IMR-90 (cell line): ENCODE results near the gene PGC. TPM values are rescaled to one million over a fixed set of nuclear protein-coding genes. Genes with fewer than 3 reads are reported as not detected.

Experiments used
- ATAC-seq: fragments of 200-7000 bp; cut with Tn5 transposase; 2 replicates; pipeline ENCODE4 v1.9.1; 2020; ENCODE audit warnings: low read depth, mild to moderate bottlenecking, moderate library complexity
- BruUV-seq: library from RNA; stranded (reverse); fragments of 400-500 nt; replicated peaks from 2 replicates; lab custom pipeline; 2021; lab: Mats Ljungman, UMichigan
- CTCF ChIA-PET: fragments of 300-600 bp; formaldehyde crosslinking; extraction: SDS; loops from one replicate; lab custom pipeline; 2021; ENCODE audit warnings: antibody characterized with exemption; lab: Yijun Ruan, JAX
- POLR2A ChIA-PET: fragments of 300-600 bp; sonication (Branson Sonifier 250); formaldehyde crosslinking; loops from one replicate; lab custom pipeline; 2022; ENCODE audit warnings: antibody characterized with exemption; ENCODE audit not compliant: unreplicated experiment; lab: Charles Lee
- DNase-seq: peaks from one replicate; pipeline ENCODE4 v3.0.0; 2013
- H2AFZ ChIP-seq: replicated peaks from 2 replicates; pipeline ENCODE3; 2013; ENCODE audit warnings: low read length, mild to moderate bottlenecking; ENCODE audit not compliant: poor library complexity
- H2AK5ac ChIP-seq: 2 replicates; pipeline ENCODE4 v1.6.1; 2013; ENCODE audit warnings: low read depth, low read length, inconsistent platforms
- H2AK9ac ChIP-seq: replicated peaks from 2 replicates; pipeline ENCODE3; 2013; ENCODE audit warnings: mild to moderate bottlenecking, low read depth, low read length, moderate library complexity; ENCODE audit not compliant: poor library complexity
- H2BK120ac ChIP-seq: 2 replicates; pipeline ENCODE4 v1.6.1; 2013; ENCODE audit warnings: low read depth, low read length, inconsistent platforms
- H2BK15ac ChIP-seq: 3 replicates; pipeline ENCODE4 v1.6.1; 2013; ENCODE audit warnings: low read depth, low read length, inconsistent platforms
- H2BK20ac ChIP-seq: 2 replicates; pipeline ENCODE4 v1.6.1; 2013; ENCODE audit warnings: low read depth, mild to moderate bottlenecking, inconsistent platforms, low read length, moderate library complexity
- H2BK5ac ChIP-seq: 2 replicates; pipeline ENCODE4 v1.6.1; 2013; ENCODE audit warnings: mild to moderate bottlenecking, low read depth, low read length, inconsistent platforms; ENCODE audit not compliant: poor library complexity, severe bottlenecking
- H3K14ac ChIP-seq: replicated peaks from 2 replicates; pipeline ENCODE4 v1.6.1; 2013; ENCODE audit warnings: low read depth, low read length, inconsistent platforms
- H3K18ac ChIP-seq: 2 replicates; pipeline ENCODE4 v1.6.1; 2013; ENCODE audit warnings: low read depth, low read length, control low read depth
- H3K23ac ChIP-seq: 2 replicates; pipeline ENCODE4 v1.6.1; 2013; ENCODE audit warnings: low read depth, low read length, inconsistent platforms
- H3K27ac ChIP-seq: 2 replicates; pipeline ENCODE4 v1.5.1; 2013; ENCODE audit warnings: mild to moderate bottlenecking, control low read depth, low read length; ENCODE audit not compliant: insufficient read depth
- H3K27me3 ChIP-seq: 2 replicates; pipeline ENCODE4 v1.6.1; 2013; ENCODE audit warnings: low read length; ENCODE audit not compliant: control insufficient read depth, insufficient read depth
- H3K36me3 ChIP-seq: 2 replicates; pipeline ENCODE4 v1.6.1; 2013; ENCODE audit warnings: low read length, mixed read lengths; ENCODE audit not compliant: control insufficient read depth, insufficient read depth
- H3K4ac ChIP-seq: 2 replicates; pipeline ENCODE4 v1.6.1; 2013; ENCODE audit warnings: low read depth, low read length, inconsistent platforms
- H3K4me1 ChIP-seq: 2 replicates; pipeline ENCODE4 v1.6.1; 2013; ENCODE audit warnings: low read length, mixed read lengths; ENCODE audit not compliant: control insufficient read depth, insufficient read depth
- H3K4me2 ChIP-seq: 2 replicates; pipeline ENCODE4 v1.6.1; 2013; ENCODE audit warnings: low read depth, mild to moderate bottlenecking, control low read depth, low read length, moderate library complexity
- H3K4me3 ChIP-seq: 2 replicates; pipeline ENCODE4 v1.5.1; 2013; ENCODE audit warnings: low read depth, mild to moderate bottlenecking, control low read depth, low read length, moderate library complexity; ENCODE audit not compliant: insufficient read depth
- H3K56ac ChIP-seq: 2 replicates; pipeline ENCODE4 v1.6.1; 2013; ENCODE audit warnings: low read length, inconsistent platforms; ENCODE audit not compliant: insufficient read depth; ENCODE audit errors: extremely low read depth
- H3K79me1 ChIP-seq, 2 experiments: 2 replicates each; pipeline ENCODE4 v1.6.1; 2013; ENCODE audit warnings: low read length in 2 of 2, inconsistent platforms in 1 of 2, low read depth in 1 of 2
- H3K9ac ChIP-seq: 2 replicates; pipeline ENCODE4 v1.6.1; 2013; ENCODE audit warnings: low read depth, low read length, control low read depth
- H3K9me1 ChIP-seq: 2 replicates; pipeline ENCODE4 v1.6.1; 2013; ENCODE audit warnings: low read length, inconsistent platforms; ENCODE audit not compliant: insufficient read depth
- H3K9me3 ChIP-seq: 2 replicates; pipeline ENCODE4 v1.6.1; 2013; ENCODE audit warnings: low read length; ENCODE audit not compliant: control insufficient read depth, insufficient read depth
- H4K20me1 ChIP-seq: 2 replicates; pipeline ENCODE4 v1.6.1; 2013; ENCODE audit warnings: low read length, inconsistent platforms; ENCODE audit not compliant: insufficient read depth
- H4K5ac ChIP-seq: 2 replicates; pipeline ENCODE4 v1.6.1; 2013; ENCODE audit warnings: mild to moderate bottlenecking, low read depth, low read length, control low read depth
- H4K8ac ChIP-seq, 2 experiments: 2 replicates each; pipeline ENCODE4 v1.6.1; 2013; ENCODE audit warnings: low read depth in 2 of 2, low read length in 2 of 2, control low read depth in 1 of 2, inconsistent platforms in 1 of 2
- H4K91ac ChIP-seq: 2 replicates; pipeline ENCODE4 v1.6.1; 2013; ENCODE audit warnings: low read depth, low read length, inconsistent platforms; ENCODE audit not compliant: insufficient read depth
- USF2 ChIP-seq: fragments of 150-350 bp; IDR thresholded peaks from 2 replicates; pipeline ENCODE4 v1.6.1; 2017; ENCODE audit warnings: mild to moderate bottlenecking, antibody characterized with exemption, low read length, low read depth
- WGBS, 2 experiments: methylation state at CpG; one replicate each; pipeline versions ENCODE4 v1.1.5 to v1.1.7; 2013; ENCODE audit warnings: missing lambda C conversion rate in 2 of 2; ENCODE audit not compliant: insufficient read length in 1 of 2; ENCODE audit errors: extremely low coverage in 2 of 2; 5-methylcytosine and 5-hydroxymethylcytosine counted together
- dilution Hi-C: fragments of 300-500 bp; cut with HindIII; formaldehyde crosslinking; loops from one replicate; pipeline ENCODE4 v1.14.3; 2018; ENCODE audit warnings: low sequenced_read_pairs; ENCODE audit not compliant: unreplicated experiment
- in situ Hi-C: fragments of 300-500 bp; cut with MboI; formaldehyde crosslinking; loops from 3 replicates; pipeline ENCODE4 v1.14.3; 2019; ENCODE audit warnings: low sequenced_read_pairs, inconsistent platforms, mixed read lengths
- intact Hi-C: fragments of 100-400 bp; cut with micrococcal nuclease; formaldehyde crosslinking; loops from 2 replicates; pipeline ENCODE4 v1.10.0; 2022
- polyA plus RNA-seq, 3 experiments: library from polyadenylated mRNA; depleted of rRNA; stranded (reverse); fragments of >200 nt; gene quantifications; 2 replicates each; pipeline ENCODE4 v1.2.3, GENCODE V29; 2012; ENCODE audit warnings: low replicate concordance in 1 of 3
- total RNA-seq: library from RNA; depleted of rRNA; stranded (reverse); fragments of >200 nt; gene quantifications from 2 replicates; pipeline ENCODE4 v1.2.3, GENCODE V29; 2012

The PGC gene
- total and polyA plus RNA-seq, 2 of the 4 experiments (the other 2 are of a cell fraction) = not detected

DNA sequence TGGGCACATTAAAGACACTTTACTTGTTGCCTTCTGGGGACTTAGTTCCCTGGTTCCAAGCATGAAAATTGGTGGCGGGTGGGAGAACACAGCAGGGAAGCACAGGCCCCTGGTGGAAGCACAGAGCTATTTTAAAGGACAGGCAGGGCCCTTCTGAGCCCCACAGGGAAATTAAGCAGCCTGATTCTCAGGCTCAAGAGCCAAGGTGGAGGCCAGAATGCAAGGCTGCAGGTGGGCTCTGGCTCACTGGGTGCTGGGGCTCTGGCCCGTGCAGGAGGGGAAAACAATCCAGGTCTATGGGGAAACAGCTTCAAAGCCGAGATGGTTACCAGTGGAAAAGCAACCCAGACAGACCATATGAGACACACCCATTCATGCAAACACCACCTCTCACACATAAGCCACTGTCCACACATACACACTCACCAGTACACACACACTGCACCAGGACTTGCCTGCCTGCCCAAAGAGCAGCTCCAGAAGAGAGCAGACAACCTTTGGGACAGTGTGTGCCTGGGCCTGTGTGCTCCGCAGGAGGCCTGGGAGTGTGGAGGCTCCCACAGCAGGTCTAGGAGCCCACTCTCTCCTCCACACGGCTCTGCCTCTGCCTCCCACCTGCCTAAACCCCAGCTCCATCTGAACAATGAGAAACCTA, 42.4 kb downstream of the PGC start:
- Histone ChIP-seq H3K9me1 (no peaks in the 10 kb centered on the region; the same call in 1 of the 2 replicates), H2BK5ac (no peak overlapping the region), H3K4ac (no peak overlapping the region), H4K5ac (no peak overlapping the region), H3K9me3 (no peaks in the 10 kb centered on the region), H3K18ac (no peak overlapping the region), H3K4me3 (no peak overlapping the region), H2AFZ (peak overlapping the region; percentile 56), H3K36me3 (no peaks in the 10 kb centered on the region), H3K4me1 (peaks cover 15% of the 10 kb centered on the region), H3K4me2 (no peak overlapping the region), H3K56ac (no peak overlapping the region), H2BK20ac (no peak overlapping the region), H3K27ac (no peak overlapping the region), H3K9ac (no peak overlapping the region), H2AK5ac (peak overlapping the region; percentile 77), H3K14ac (no peak overlapping the region), H2BK15ac (no peak overlapping the region), H2BK120ac (no peak overlapping the region; the same call in 1 of the 2 replicates), H4K8ac (no peak overlapping the region), H4K20me1 (no peaks in the 10 kb centered on the region), H3K79me1 (0 out of 4 replicates have a peak, but pooled peaks cover 0 to 3% of the 10 kb centered on the region in 2 experiments), H4K91ac (no peak overlapping the region), H3K23ac (no peak overlapping the region), H2AK9ac (no peak overlapping the region), H3K27me3 (no peaks in the 10 kb centered on the region)
- ChIA-PET POLR2A (no interaction called here), CTCF (interaction anchor here (1.0 kb wide), 1 partner anchor 81 kb away, joined by 3 read pairs; no protein-coding TSS in a partner anchor)
- 100% methylated on average over 2 of the region's 5 CpGs; no CpG with 5 or more reads in 1 of the 2 experiments for WGBS, 2 experiments
- in situ Hi-C loops (no loop called here), intact Hi-C loops (no loop called here), dilution Hi-C loops (no loop called here)
- BruUV-seq = no TSS peak
- DNase-seq (no peak), ATAC-seq (no peak)
- no peak for TF ChIP-seq USF2
